GM23248 (cell line): Measurements from ENCODE around the gene PABPN1L. TPM values are rescaled to one million over a fixed set of nuclear protein-coding genes. Genes with fewer than 3 reads are reported as not detected.

Experiments used
- DNase-seq: peaks from one replicate; pipeline ENCODE4 v3.0.0-alpha.2; 2015
- H2AFZ ChIP-seq: fragments of 200-600 bp; sonication (generic); 2 replicates; pipeline ENCODE4 v1.6.1; 2016; ENCODE audit warnings: antibody characterized with exemption
- H3F3A ChIP-seq: fragments of 200-600 bp; sonication (generic); 2 replicates; pipeline ENCODE4 v1.6.1; 2016; ENCODE audit warnings: mild to moderate bottlenecking, antibody characterized with exemption, mixed run types; ENCODE audit not compliant: insufficient read depth
- H3K27ac ChIP-seq: fragments of 200-600 bp; sonication (generic); 2 replicates; pipeline ENCODE4 v1.5.1; 2016; ENCODE audit warnings: mild to moderate bottlenecking
- H3K27me3 ChIP-seq: fragments of 200-600 bp; sonication (generic); replicated peaks from 2 replicates; pipeline ENCODE4 v1.6.1; 2016; ENCODE audit warnings: mild to moderate bottlenecking; ENCODE audit not compliant: insufficient read depth
- H3K36me3 ChIP-seq: fragments of 200-600 bp; sonication (generic); 2 replicates; pipeline ENCODE4 v1.6.1; 2016; ENCODE audit warnings: low read depth, mild to moderate bottlenecking
- H3K4me1 ChIP-seq: fragments of 200-600 bp; sonication (generic); 2 replicates; pipeline ENCODE4 v1.6.1; 2016; ENCODE audit warnings: mild to moderate bottlenecking; ENCODE audit not compliant: insufficient read depth
- H3K4me2 ChIP-seq: fragments of 200-600 bp; sonication (generic); one replicate; pipeline ENCODE4 v1.6.1; 2016; ENCODE audit warnings: mild to moderate bottlenecking; ENCODE audit not compliant: unreplicated experiment
- H3K4me3 ChIP-seq: fragments of 200-600 bp; sonication (generic); 2 replicates; pipeline ENCODE4 v1.5.1; 2016; ENCODE audit warnings: mild to moderate bottlenecking
- H3K79me2 ChIP-seq: fragments of 200-600 bp; sonication (generic); 2 replicates; pipeline ENCODE4 v1.6.1; 2016; ENCODE audit warnings: mild to moderate bottlenecking; ENCODE audit not compliant: insufficient read depth
- H3K9ac ChIP-seq: fragments of 200-600 bp; sonication (generic); 2 replicates; pipeline ENCODE4 v1.6.1; 2016; ENCODE audit warnings: mild to moderate bottlenecking
- H3K9me2 ChIP-seq: fragments of 200-600 bp; sonication (generic); 2 replicates; pipeline ENCODE4 v1.6.1; 2016; ENCODE audit warnings: mixed run types, mild to moderate bottlenecking, moderate library complexity; ENCODE audit not compliant: insufficient read depth
- H3K9me3 ChIP-seq: fragments of 200-600 bp; sonication (generic); one replicate; pipeline ENCODE4 v1.6.1; 2017; ENCODE audit warnings: low read depth
- H4K20me1 ChIP-seq: fragments of 200-600 bp; sonication (generic); 2 replicates; pipeline ENCODE4 v1.6.0; 2016; ENCODE audit not compliant: insufficient read depth
- EZH2 ChIP-seq: fragments of 200-600 bp; sonication (generic); IDR thresholded peaks from 2 replicates; pipeline ENCODE4 v1.6.1; 2018; ENCODE audit warnings: antibody characterized with exemption, mild to moderate bottlenecking; ENCODE audit not compliant: insufficient read depth, poor library complexity, severe bottlenecking
- EZH2phosphoT487 ChIP-seq: fragments of 200-600 bp; sonication (generic); IDR thresholded peaks from 2 replicates; pipeline ENCODE4 v1.6.1; 2018; ENCODE audit warnings: antibody characterized with exemption, moderate library complexity, mild to moderate bottlenecking, low read depth; ENCODE audit not compliant: insufficient read depth
- WGBS, 2 experiments: methylation state at CpG; one replicate each; pipeline ENCODE4 v1.1.6; 2015 to 2017; ENCODE audit warnings: low lambda C conversion rate in 2 of 2, low coverage in 1 of 2; ENCODE audit errors: missing lambda C conversion rate in 2 of 2; 5-methylcytosine and 5-hydroxymethylcytosine counted together
- in situ Hi-C: fragments of 300-500 bp; cut with MboI; formaldehyde crosslinking; loops from 2 replicates; pipeline ENCODE4 v1.15.0; 2020
- polyA plus RNA-seq: library from polyadenylated mRNA; unstranded; fragments of >200 nt; fragmentation: Nextera tagmentation; extraction: Ambion mirVana; gene quantifications from 2 replicates; pipeline ENCODE4 v1.2.1, GENCODE V29; 2016
- total RNA-seq: library from RNA; depleted of rRNA; stranded (reverse); fragments of >200 nt; shearing (Covaris generic); gene quantifications from 2 replicates; pipeline ENCODE4 v1.2.3, GENCODE V29; 2014

Gene PABPN1L
- total and polyA plus RNA-seq, 2 experiments from 2014 or later = not detected

DNA sequence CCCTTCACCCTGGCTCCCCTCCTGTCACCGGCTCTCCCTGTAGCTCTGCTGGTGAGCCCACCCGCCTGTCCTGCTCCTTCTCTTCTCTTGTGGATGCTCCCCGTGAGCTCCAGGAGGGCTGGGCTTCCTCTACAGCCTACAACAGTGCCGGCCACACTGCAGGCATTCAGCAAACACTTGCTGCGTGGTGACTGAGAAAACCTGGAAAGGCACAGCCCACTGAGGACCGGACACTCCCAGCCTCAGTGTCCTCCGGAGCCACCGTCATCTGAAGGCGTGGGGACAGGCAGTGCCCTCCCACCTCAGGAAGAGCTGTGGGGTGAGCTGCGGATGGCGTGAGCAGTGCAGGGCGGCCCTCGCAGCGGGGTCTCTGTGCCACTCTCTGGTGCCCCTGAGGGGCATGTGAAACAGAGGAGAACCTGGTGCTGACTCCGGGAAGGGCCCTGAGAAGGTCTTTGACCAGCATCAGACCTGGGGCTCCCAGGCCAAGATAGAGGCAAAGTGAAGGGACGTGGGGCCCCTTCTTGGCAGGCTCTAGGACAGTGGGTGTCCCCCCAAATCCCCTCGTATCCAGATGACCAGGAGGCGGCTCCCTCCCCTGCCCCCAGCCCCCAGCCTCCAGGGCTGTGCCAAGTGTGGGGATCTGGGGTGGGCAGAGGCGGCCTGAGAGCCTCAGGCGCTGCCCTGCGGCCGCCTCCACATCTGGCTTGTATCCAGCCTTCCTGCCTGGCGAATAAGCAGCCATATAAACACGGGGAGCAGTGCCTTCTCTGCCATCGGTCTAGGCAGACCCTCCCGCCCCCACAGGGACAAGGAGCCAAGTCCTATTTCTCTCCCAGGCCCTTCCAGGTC is 44.0 kb upstream of the PABPN1L start:
- Histone ChIP-seq H3K4me1 (0 out of 2 replicates have a peak, but pooled peaks cover 2% of the 10 kb centered on the region), H4K20me1 (no peaks in the 10 kb centered on the region), H3K79me2 (no peaks in the 10 kb centered on the region), H3K9ac (no peak overlapping the region), H3K9me2 (no peaks in the 10 kb centered on the region), H3K4me2 (no peak overlapping the region), H3F3A (no peaks in the 10 kb centered on the region), H3K4me3 (no peak overlapping the region), H3K27ac (no peak overlapping the region), H3K27me3 (no peaks in the 10 kb centered on the region), H3K36me3 (no peaks in the 10 kb centered on the region), H3K9me3 (no peaks in the 10 kb centered on the region), H2AFZ (no peak overlapping the region)
- 65 to 73% methylated on average over 21 to 25 of the region's 26 CpGs for WGBS, 2 experiments
- no peak for DNase-seq
- in situ Hi-C loops = no loop called here
- TF ChIP-seq EZH2phosphoT487 = no peak
- TF ChIP-seq EZH2 = no peak

- in situ Hi-C loops = no loop called here
- WGBS, 2 experiments = 78 to 85% methylated on average over 40 to 44 of the region's 44 CpGs
These were observed 43.2 kb upstream of the PABPN1L start for GRCh38 chr16:88909431-88910210.

GRCh38 chr16:88908307-88908706 is 41.8 kb upstream of the PABPN1L start:
- H3K9ac ChIP-seq = no peak overlapping the region
- no peak for DNase-seq
- 62 to 69% methylated on average over 12 to 17 of the region's 17 CpGs for WGBS, 2 experiments
- H3K4me3 ChIP-seq = no peak overlapping the region
- H3K9me3 ChIP-seq = no peaks in the 10 kb centered on the region
- TF ChIP-seq EZH2 = no peak
- no peak for TF ChIP-seq EZH2phosphoT487
- in situ Hi-C loops = no loop called here
- no peaks in the 10 kb centered on the region for H3K79me2 ChIP-seq
- no peak overlapping the region for H3K27ac ChIP-seq
- H3K4me2 ChIP-seq = no peak overlapping the region
- H3K27me3 ChIP-seq = no peaks in the 10 kb centered on the region
- no peaks in the 10 kb centered on the region for H3K4me1 ChIP-seq
- no peaks in the 10 kb centered on the region for H3F3A ChIP-seq
- H2AFZ ChIP-seq = no peak overlapping the region
- H4K20me1 ChIP-seq = no peaks in the 10 kb centered on the region
- no peaks in the 10 kb centered on the region for H3K36me3 ChIP-seq
- H3K9me2 ChIP-seq = no peaks in the 10 kb centered on the region

More at GRCh38 chr16:88909431-88910210, 43.2 kb upstream of the PABPN1L start:
- no peak for DNase-seq
- H3K4me2 ChIP-seq = no peak overlapping the region
- H3K4me3 ChIP-seq = no peak overlapping the region
- no peak overlapping the region for H3K27ac ChIP-seq
- H3F3A ChIP-seq = no peaks in the 10 kb centered on the region
- no peaks in the 10 kb centered on the region for H3K27me3 ChIP-seq
- H3K4me1 ChIP-seq = 0 out of 2 replicates have a peak, but pooled peaks cover 2% of the 10 kb centered on the region
- no peaks in the 10 kb centered on the region for H4K20me1 ChIP-seq
- no peaks in the 10 kb centered on the region for H3K9me3 ChIP-seq
- H3K9me2 ChIP-seq = no peaks in the 10 kb centered on the region
- no peak overlapping the region for H3K9ac ChIP-seq
- H3K79me2 ChIP-seq = no peaks in the 10 kb centered on the region
- no peak overlapping the region for H2AFZ ChIP-seq
- no peaks in the 10 kb centered on the region for H3K36me3 ChIP-seq
- TF ChIP-seq EZH2 (no peak), EZH2phosphoT487 (no peak)

GRCh38 chr16:88907768-88908167 is 41.3 kb upstream of the PABPN1L start:
- Histone ChIP-seq H3K4me2 (no peak overlapping the region), H2AFZ (no peak overlapping the region)

More at GRCh38 chr16:88907768-88908167, 41.3 kb upstream of the PABPN1L start:
- TF ChIP-seq EZH2phosphoT487 = no peak
- no peak for TF ChIP-seq EZH2
- no peaks in the 10 kb centered on the region for H3K4me1 ChIP-seq
- peak; percentile 51 for DNase-seq
- no peaks in the 10 kb centered on the region for H3K9me3 ChIP-seq
- H3K79me2 ChIP-seq = no peaks in the 10 kb centered on the region
- H3K27ac ChIP-seq = no peak overlapping the region
- no peak overlapping the region for H3K9ac ChIP-seq
- H3K9me2 ChIP-seq = no peaks in the 10 kb centered on the region
- in situ Hi-C loops = no loop called here
- H3K27me3 ChIP-seq = no peaks in the 10 kb centered on the region
- H3K4me3 ChIP-seq = no peak overlapping the region
- H3K36me3 ChIP-seq = no peaks in the 10 kb centered on the region
- 74 to 76% methylated on average over 4 of the region's 4 CpGs for WGBS, 2 experiments
- no peaks in the 10 kb centered on the region for H4K20me1 ChIP-seq
- no peaks in the 10 kb centered on the region for H3F3A ChIP-seq
